ENCODE measurements around the gene FILIP1L. TPM values are rescaled to one million over a fixed set of nuclear protein-coding genes. Genes with fewer than 3 reads are reported as not detected.

FILIP1L gene
- total RNA-seq, 1 experiment from 2014 or later = 15.5 TPM

GRCh38 chr3:99938270-99938911 lies 175.9 kb downstream of the FILIP1L start:
- H3K27me3 Mint-ChIP-seq (ENCODE audit: insufficient read depth, unreplicated experiment) = no peaks in the 10 kb centered on the region
- peaks cover 15% of the 10 kb centered on the region for H3K36me3 Mint-ChIP-seq (ENCODE audit: insufficient read depth, unreplicated experiment)
- BruUV-seq (replicated peaks) = no TSS peak
- no peak for DNase-seq
- POLR2A ChIA-PET = no interaction called here
- no peaks in the 10 kb centered on the region for H3K36me3 ChIP-seq (ENCODE audit: control insufficient read depth, insufficient read depth, low read length)
- H3K9me3 ChIP-seq = no peaks in the 10 kb centered on the region
- H3K9me3 Mint-ChIP-seq (ENCODE audit: unreplicated experiment) = no peaks in the 10 kb centered on the region
- no peak overlapping the region for H3K4me3 ChIP-seq (ENCODE audit: low read depth, low read length)
- no peak for TF ChIP-seq CTCF (IDR thresholded peaks at IDR 0.05; ENCODE audit: insufficient read depth in 1 of 2, low read depth in 1 of 2, low read length in 1 of 2, severe bottlenecking in 1 of 2, unreplicated experiment in 1 of 2)
- CTCF ChIA-PET = interaction anchor here (0.6 kb wide), 1 partner anchor 86 kb away, joined by 3 read pairs; no protein-coding TSS in a partner anchor
- peaks cover 38% of the 10 kb centered on the region for H3K4me1 ChIP-seq
- H3K27me3 ChIP-seq (replicated peaks; ENCODE audit: control insufficient read depth, insufficient read depth, low read length) = no peaks in the 10 kb centered on the region
- no peak overlapping the region for H3K27ac Mint-ChIP-seq (ENCODE audit: unreplicated experiment)
- intact Hi-C loops (cut with micrococcal nuclease; ENCODE audit: unreplicated experiment) = no loop called here
- H3K4me1 Mint-ChIP-seq (ENCODE audit: low read depth, unreplicated experiment) = peaks cover 23% of the 10 kb centered on the region
- no peak overlapping the region for H3K4me3 Mint-ChIP-seq (ENCODE audit: unreplicated experiment)

GRCh38 chr3:99934975-99935797 lies 179.1 kb downstream of the FILIP1L start:
- H3K36me3 Mint-ChIP-seq (ENCODE audit: insufficient read depth, unreplicated experiment) = no peaks in the 10 kb centered on the region
- intact Hi-C loops (cut with micrococcal nuclease; ENCODE audit: unreplicated experiment) = no loop called here
- H3K4me3 Mint-ChIP-seq (ENCODE audit: unreplicated experiment) = no peak overlapping the region
- peak overlapping the region; percentile 59 for H3K27ac Mint-ChIP-seq (ENCODE audit: unreplicated experiment)
- ChIA-PET CTCF (no interaction called here), POLR2A (no interaction called here)
- Histone ChIP-seq H3K36me3 (ENCODE audit: control insufficient read depth, insufficient read depth, low read length) (no peaks in the 10 kb centered on the region), H3K4me1 (peaks cover 38% of the 10 kb centered on the region), H3K4me3 (ENCODE audit: low read depth, low read length) (no peak overlapping the region), H3K27me3 (replicated peaks; ENCODE audit: control insufficient read depth, insufficient read depth, low read length) (no peaks in the 10 kb centered on the region), H3K9me3 (no peaks in the 10 kb centered on the region)
- no peaks in the 10 kb centered on the region for H3K9me3 Mint-ChIP-seq (ENCODE audit: unreplicated experiment)
- TF ChIP-seq CTCF (IDR thresholded peaks at IDR 0.05; ENCODE audit: insufficient read depth in 1 of 2, low read depth in 1 of 2, low read length in 1 of 2, severe bottlenecking in 1 of 2, unreplicated experiment in 1 of 2) = no peak
- no TSS peak for BruUV-seq (replicated peaks)
- peaks cover 21% of the 10 kb centered on the region for H3K4me1 Mint-ChIP-seq (ENCODE audit: low read depth, unreplicated experiment)
- no peaks in the 10 kb centered on the region for H3K27me3 Mint-ChIP-seq (ENCODE audit: insufficient read depth, unreplicated experiment)
- DNase-seq = peak; percentile 28 to 46

DNA sequence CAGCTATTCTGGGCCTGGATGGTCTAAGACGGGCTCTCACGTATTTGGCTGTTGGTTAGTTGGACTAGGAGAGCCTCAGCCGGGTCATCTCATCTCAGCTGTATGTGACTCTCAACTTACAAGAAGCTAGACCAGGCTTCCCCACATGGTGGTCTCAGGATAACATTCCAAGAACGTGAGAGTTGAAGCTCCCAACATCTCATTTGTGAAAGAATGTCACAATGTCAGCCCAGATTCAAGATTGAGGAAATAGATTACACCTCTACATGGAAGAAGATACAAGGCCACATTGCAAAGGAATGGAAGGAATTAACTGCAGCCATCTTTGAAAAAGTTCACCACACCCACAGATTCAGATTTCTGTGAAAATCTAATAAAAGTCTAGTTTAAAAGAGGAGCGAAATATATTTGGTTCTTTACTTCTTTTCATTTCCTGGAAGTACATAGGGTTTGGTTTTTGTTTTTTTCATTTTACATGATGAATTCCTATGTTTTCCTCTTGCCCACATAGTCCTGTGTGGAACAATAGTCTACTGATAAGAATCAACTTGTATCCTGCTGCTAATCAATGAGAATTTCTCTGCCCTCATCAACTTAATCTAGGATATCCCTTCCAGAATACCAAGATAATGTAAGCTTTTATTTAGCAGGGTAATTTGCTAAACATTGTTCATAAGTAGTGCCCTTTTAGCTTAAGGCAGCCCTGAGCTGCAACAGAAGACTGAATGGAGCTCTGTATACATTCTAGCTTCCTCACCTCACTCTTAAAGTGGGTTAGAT lies 180.1 kb downstream of the FILIP1L start:
- Mint-ChIP-seq H3K27ac (ENCODE audit: unreplicated experiment) (no peak overlapping the region), H3K4me1 (ENCODE audit: low read depth, unreplicated experiment) (peaks cover 16% of the 10 kb centered on the region), H3K4me3 (ENCODE audit: unreplicated experiment) (no peak overlapping the region), H3K9me3 (ENCODE audit: unreplicated experiment) (no peaks in the 10 kb centered on the region), H3K36me3 (ENCODE audit: insufficient read depth, unreplicated experiment) (no peaks in the 10 kb centered on the region), H3K27me3 (ENCODE audit: insufficient read depth, unreplicated experiment) (no peaks in the 10 kb centered on the region)
- no peaks in the 10 kb centered on the region for H3K36me3 ChIP-seq (ENCODE audit: control insufficient read depth, insufficient read depth, low read length)
- no TSS peak for BruUV-seq (replicated peaks)
- no peak for TF ChIP-seq CTCF (IDR thresholded peaks at IDR 0.05; ENCODE audit: insufficient read depth in 1 of 2, low read depth in 1 of 2, low read length in 1 of 2, severe bottlenecking in 1 of 2, unreplicated experiment in 1 of 2)
- H3K27me3 ChIP-seq (replicated peaks; ENCODE audit: control insufficient read depth, insufficient read depth, low read length) = no peaks in the 10 kb centered on the region
- intact Hi-C loops (cut with micrococcal nuclease; ENCODE audit: unreplicated experiment) = no loop called here
- no peak for DNase-seq
- ChIA-PET POLR2A (no interaction called here), CTCF (no interaction called here)
- no peaks in the 10 kb centered on the region for H3K9me3 ChIP-seq
- H3K4me3 ChIP-seq (ENCODE audit: low read depth, low read length) = no peak overlapping the region
- peaks cover 38% of the 10 kb centered on the region for H3K4me1 ChIP-seq
